ENCODE measurements around the gene CPT1B.

CPT1B gene

DNA sequence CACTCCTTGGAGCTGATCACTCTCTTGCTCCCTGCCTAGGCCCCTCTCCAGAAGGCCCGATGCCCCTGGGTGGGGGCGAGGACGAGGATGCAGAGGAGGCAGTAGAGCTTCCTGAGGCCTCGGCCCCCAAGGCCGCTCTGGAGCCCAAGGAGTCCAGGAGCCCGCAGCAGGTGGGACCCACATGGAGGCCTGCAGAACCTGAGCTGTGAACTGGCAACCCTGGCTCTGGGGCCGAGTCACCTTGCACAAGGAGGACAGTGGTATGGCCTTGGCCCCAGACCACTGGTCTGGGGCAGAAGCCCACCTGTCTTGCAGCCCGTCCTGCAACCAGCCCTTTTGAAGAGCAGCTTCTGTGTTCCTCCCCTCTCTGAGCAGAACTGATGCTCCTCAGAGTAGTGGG, 59.1 kb downstream of the CPT1B start:
- TF ChIP-seq CTCF (IDR thresholded peaks at IDR 0.05) (no peak), ZFX (IDR thresholded peaks at IDR 0.05; ENCODE audit: borderline replicate concordance) (no peak)
- no peak overlapping the region for H3K27ac ChIP-seq

All from 22Rv1 (cell line).